ENCODE measurements around the gene PLEKHA4. TPM values are rescaled to one million over a fixed set of nuclear protein-coding genes. Genes with fewer than 3 reads are reported as not detected.

PLEKHA4 gene
- total RNA-seq: 1 to 10 TPM; 4.4 to 7.3 TPM
- polyA plus RNA-seq: 10 to 100 TPM in 1 of 2 donors, 1 to 10 TPM in 1; 5.3 to 17.2 TPM

DNA sequence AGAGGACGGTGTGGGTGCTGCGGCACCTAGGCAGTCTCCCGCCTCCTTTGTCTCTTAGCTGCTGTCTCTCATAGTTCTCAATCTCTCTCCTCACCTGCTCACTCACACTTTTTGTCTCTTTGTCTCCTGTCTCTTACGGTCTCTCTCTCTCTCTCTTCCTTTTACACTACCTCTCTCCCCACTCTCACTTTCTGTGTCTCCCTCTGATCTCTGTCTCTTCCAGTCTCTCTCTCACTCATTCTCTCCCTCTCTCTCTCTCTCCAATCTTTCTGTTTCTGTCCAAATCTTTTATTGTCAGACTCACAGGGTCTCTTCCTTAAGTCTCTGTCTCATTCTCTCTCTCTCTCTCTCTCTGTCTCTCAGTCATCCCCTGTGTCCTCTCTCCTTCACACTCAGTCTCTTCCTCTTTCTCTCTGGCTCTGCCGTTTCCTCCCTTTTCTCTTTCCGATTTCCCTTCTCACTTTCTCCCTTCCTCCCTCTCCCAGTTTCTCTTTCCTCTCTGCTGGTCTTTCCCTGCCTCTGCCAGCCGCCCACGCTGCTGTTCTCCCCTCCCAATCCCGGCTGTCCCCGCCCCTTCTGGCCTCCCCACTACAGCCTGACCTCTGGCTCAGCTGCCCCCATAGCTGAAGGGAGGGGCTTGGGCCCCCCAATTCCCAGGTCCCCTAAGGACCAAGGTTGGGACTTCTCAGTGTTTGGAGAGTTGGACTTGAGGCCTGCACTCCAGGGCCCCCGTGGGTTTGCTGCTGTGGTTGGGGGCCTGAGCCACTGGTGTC is at the start of gene PLEKHA4:
Gene PLEKHA4, minus strand, starts transcription at position 504 of the 773 bp plus-strand sequence. CDS start 997 bp downstream, outside the sequence.
- Histone ChIP-seq H3K27ac (ENCODE audit: low read depth in 1 of 2, low read length in 2 of 2) (peak within 1 kb of the TSS; percentile 94 to 95), H3K36me3 (ENCODE audit: control insufficient read depth in 4 of 4, insufficient read depth in 3 of 4, low read depth in 1 of 4, low read length in 3 of 4) (peaks cover 0 to 6% (median 0%) of the 10 kb centered on the region in 4 donors), H3K9me3 (ENCODE audit: control insufficient read depth in 4 of 4, low read length in 3 of 4) (no peaks in the 10 kb centered on the region), H3K9ac (ENCODE audit: low read depth in 1 of 2, low read length in 2 of 2) (peak within 1 kb of the TSS; percentile 83 to 89), H3K27me3 (ENCODE audit: control insufficient read depth in 4 of 4, insufficient read depth in 4 of 4, low read length in 3 of 4) (no peaks in the 10 kb centered on the region), H3K4me3 (ENCODE audit: low read depth in 1 of 3, low read length in 3 of 3) (peak within 1 kb of the TSS; percentile 55 to 71 (median 67)), H3K4me1 (ENCODE audit: control insufficient read depth in 4 of 4, insufficient read depth in 4 of 4, low read length in 3 of 4) (peaks cover 5 to 9% (median 9%) of the 10 kb centered on the region in 4 donors)
- TF ChIP-seq RAD21 (IDR thresholded peaks at IDR 0.05) (peak in 1 of 2 donors; percentile 22), GABPA (IDR thresholded peaks at IDR 0.05 in 1 of 2, conservative IDR thresholded peaks at IDR 0.05 in 1 of 2) (no peak), NR2F2 (IDR thresholded peaks at IDR 0.05) (peak; percentile 35), FOXA2 (IDR thresholded peaks at IDR 0.05) (no peak), TAF1 (conservative IDR thresholded peaks at IDR 0.05) (no peak), ATF3 (IDR thresholded peaks at IDR 0.05) (no peak), RXRA (IDR thresholded peaks at IDR 0.05) (peak; percentile 34 to 55), HNF4A (conservative IDR thresholded peaks at IDR 0.05) (peak in 1 of 2 donors; percentile 21), MAX (IDR thresholded peaks at IDR 0.05) (peak; percentile 62), FOXA1 (IDR thresholded peaks at IDR 0.05) (no peak), YY1 (IDR thresholded peaks at IDR 0.05) (peak; percentile 58), HNF4G (IDR thresholded peaks at IDR 0.05) (no peak), JUND (IDR thresholded peaks at IDR 0.05) (no peak), SP1 (IDR thresholded peaks at IDR 0.05) (peak; percentile 67), EGR1 (IDR thresholded peaks at IDR 0.05; ENCODE audit: low read depth in 2 of 2) (peak; percentile 99 to 100)
- TF ChIP-seq, protein P1, sequence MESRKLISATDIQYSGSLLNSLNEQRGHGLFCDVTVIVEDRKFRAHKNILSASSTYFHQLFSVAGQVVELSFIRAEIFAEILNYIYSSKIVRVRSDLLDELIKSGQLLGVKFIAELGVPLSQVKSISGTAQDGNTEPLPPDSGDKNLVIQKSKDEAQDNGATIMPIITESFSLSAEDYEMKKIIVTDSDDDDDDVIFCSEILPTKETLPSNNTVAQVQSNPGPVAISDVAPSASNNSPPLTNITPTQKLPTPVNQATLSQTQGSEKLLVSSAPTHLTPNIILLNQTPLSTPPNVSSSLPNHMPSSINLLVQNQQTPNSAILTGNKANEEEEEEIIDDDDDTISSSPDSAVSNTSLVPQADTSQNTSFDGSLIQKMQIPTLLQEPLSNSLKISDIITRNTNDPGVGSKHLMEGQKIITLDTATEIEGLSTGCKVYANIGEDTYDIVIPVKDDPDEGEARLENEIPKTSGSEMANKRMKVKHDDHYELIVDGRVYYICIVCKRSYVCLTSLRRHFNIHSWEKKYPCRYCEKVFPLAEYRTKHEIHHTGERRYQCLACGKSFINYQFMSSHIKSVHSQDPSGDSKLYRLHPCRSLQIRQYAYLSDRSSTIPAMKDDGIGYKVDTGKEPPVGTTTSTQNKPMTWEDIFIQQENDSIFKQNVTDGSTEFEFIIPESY (IDR thresholded peaks at IDR 0.05): no peak
- TF ChIP-seq, protein P2, sequence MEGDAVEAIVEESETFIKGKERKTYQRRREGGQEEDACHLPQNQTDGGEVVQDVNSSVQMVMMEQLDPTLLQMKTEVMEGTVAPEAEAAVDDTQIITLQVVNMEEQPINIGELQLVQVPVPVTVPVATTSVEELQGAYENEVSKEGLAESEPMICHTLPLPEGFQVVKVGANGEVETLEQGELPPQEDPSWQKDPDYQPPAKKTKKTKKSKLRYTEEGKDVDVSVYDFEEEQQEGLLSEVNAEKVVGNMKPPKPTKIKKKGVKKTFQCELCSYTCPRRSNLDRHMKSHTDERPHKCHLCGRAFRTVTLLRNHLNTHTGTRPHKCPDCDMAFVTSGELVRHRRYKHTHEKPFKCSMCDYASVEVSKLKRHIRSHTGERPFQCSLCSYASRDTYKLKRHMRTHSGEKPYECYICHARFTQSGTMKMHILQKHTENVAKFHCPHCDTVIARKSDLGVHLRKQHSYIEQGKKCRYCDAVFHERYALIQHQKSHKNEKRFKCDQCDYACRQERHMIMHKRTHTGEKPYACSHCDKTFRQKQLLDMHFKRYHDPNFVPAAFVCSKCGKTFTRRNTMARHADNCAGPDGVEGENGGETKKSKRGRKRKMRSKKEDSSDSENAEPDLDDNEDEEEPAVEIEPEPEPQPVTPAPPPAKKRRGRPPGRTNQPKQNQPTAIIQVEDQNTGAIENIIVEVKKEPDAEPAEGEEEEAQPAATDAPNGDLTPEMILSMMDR (IDR thresholded peaks at IDR 0.05; ENCODE audit: low read depth, low read length, missing input control): no peak
- TF ChIP-seq, protein P3, sequence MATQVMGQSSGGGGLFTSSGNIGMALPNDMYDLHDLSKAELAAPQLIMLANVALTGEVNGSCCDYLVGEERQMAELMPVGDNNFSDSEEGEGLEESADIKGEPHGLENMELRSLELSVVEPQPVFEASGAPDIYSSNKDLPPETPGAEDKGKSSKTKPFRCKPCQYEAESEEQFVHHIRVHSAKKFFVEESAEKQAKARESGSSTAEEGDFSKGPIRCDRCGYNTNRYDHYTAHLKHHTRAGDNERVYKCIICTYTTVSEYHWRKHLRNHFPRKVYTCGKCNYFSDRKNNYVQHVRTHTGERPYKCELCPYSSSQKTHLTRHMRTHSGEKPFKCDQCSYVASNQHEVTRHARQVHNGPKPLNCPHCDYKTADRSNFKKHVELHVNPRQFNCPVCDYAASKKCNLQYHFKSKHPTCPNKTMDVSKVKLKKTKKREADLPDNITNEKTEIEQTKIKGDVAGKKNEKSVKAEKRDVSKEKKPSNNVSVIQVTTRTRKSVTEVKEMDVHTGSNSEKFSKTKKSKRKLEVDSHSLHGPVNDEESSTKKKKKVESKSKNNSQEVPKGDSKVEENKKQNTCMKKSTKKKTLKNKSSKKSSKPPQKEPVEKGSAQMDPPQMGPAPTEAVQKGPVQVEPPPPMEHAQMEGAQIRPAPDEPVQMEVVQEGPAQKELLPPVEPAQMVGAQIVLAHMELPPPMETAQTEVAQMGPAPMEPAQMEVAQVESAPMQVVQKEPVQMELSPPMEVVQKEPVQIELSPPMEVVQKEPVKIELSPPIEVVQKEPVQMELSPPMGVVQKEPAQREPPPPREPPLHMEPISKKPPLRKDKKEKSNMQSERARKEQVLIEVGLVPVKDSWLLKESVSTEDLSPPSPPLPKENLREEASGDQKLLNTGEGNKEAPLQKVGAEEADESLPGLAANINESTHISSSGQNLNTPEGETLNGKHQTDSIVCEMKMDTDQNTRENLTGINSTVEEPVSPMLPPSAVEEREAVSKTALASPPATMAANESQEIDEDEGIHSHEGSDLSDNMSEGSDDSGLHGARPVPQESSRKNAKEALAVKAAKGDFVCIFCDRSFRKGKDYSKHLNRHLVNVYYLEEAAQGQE (IDR thresholded peaks at IDR 0.05): peak; percentile 58
- 18% methylated on average over 11 of the region's 11 CpGs for WGBS
- DNase-seq (ENCODE audit: low spot score): no peak

All from liver (tissue), 9 donors.